ENCODE measurements around the gene KCNRG. TPM values are rescaled to one million over a fixed set of nuclear protein-coding genes. Genes with fewer than 3 reads are reported as not detected.
"Not testable (repeated sequence)": the region's sequence is repeated elsewhere in the genome, so short reads cannot be mapped to it uniquely, and the experiment has no call there.

Gene KCNRG
- total RNA-seq, 1 donor from 2014 or later, result 0.69 TPM

DNA sequence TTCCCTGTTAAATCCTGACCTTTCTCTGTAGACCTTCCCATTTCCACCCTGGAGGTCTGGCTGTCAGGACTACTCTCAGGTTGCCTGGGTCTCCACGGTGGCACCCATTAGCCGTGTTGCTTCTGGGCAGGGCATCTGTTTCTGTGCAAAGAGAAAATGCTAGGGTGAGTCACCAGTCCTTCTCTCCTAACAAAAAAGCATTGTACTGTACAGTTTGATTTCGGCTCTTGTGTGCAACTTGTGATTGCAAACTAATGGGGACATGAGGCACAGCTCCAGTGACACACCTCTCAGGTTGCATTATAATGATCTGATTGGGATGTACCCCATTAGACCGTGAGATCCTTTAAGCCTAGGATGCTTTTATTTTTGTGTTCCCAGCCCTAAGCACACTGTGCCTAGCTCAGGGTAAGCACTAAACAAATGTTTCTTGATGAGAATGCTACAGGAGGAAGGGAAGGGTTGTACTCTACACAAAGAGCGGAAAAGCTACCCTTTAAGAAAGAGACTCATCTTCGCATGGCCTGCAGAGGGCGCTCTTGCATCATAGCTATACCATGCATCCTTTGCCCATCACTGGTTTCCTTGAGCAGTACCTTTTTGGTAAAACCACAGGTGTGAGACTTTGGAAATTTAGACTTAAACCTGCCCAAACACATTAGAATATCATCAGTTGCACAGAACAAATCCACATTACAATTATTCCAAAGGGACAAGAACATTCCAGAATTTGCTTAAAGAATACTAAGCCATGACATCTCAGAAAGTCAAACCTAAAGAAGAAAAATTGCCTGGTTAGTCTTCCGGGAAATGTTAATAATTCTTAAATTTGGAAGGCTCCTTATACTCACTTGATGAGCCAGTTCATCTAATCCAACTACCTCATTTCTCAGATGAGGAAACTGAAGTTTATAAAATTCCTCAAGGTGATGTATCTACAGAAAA lies 38.7 kb upstream of the KCNRG start:
- H3K36me3 Mint-ChIP-seq (ENCODE audit: low read depth, unreplicated experiment), result no peaks in the 10 kb centered on the region
- no peak overlapping the region for H3K4me3 Mint-ChIP-seq (ENCODE audit: unreplicated experiment)
- no peaks in the 10 kb centered on the region for H3K9me3 Mint-ChIP-seq (ENCODE audit: unreplicated experiment)
- TF ChIP-seq, protein P1, sequence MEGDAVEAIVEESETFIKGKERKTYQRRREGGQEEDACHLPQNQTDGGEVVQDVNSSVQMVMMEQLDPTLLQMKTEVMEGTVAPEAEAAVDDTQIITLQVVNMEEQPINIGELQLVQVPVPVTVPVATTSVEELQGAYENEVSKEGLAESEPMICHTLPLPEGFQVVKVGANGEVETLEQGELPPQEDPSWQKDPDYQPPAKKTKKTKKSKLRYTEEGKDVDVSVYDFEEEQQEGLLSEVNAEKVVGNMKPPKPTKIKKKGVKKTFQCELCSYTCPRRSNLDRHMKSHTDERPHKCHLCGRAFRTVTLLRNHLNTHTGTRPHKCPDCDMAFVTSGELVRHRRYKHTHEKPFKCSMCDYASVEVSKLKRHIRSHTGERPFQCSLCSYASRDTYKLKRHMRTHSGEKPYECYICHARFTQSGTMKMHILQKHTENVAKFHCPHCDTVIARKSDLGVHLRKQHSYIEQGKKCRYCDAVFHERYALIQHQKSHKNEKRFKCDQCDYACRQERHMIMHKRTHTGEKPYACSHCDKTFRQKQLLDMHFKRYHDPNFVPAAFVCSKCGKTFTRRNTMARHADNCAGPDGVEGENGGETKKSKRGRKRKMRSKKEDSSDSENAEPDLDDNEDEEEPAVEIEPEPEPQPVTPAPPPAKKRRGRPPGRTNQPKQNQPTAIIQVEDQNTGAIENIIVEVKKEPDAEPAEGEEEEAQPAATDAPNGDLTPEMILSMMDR (IDR thresholded peaks at IDR 0.05; ENCODE audit: unreplicated experiment), result peak; percentile 91
- no peak overlapping the region for H3K27ac Mint-ChIP-seq (ENCODE audit: unreplicated experiment)
- H3K27me3 Mint-ChIP-seq (ENCODE audit: unreplicated experiment), result no peaks in the 10 kb centered on the region
- H3K4me1 Mint-ChIP-seq (ENCODE audit: unreplicated experiment), result no peaks in the 10 kb centered on the region
- peak; percentile 70 for DNase-seq (ENCODE audit: low spot score)

DNA sequence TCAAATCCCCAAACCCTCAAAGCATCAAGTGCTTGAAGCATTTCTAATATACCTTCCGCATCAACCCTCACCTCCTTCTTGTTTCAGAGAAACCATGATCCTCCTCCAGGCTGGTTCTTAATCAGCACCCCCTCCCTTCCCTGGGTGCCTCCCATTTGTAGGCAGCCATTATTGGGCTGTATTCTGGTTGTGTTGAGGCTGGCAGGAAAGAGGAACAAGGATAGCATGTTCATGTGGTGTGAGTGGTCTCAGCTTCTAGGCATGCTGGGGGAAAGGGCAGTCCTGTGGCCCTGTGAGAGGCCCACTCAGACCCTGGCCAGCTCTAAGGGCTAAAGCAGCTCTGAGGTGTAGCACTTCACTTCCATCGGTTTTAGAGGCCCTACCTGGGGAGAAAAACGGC lies 37.3 kb upstream of the KCNRG start:
- Mint-ChIP-seq H3K4me1 (ENCODE audit: unreplicated experiment) (no peaks in the 10 kb centered on the region), H3K36me3 (ENCODE audit: low read depth, unreplicated experiment) (no peaks in the 10 kb centered on the region), H3K27ac (ENCODE audit: unreplicated experiment) (no peak overlapping the region), H3K4me3 (ENCODE audit: unreplicated experiment) (no peak overlapping the region), H3K9me3 (ENCODE audit: unreplicated experiment) (no peaks in the 10 kb centered on the region), H3K27me3 (ENCODE audit: unreplicated experiment) (no peaks in the 10 kb centered on the region)
- TF ChIP-seq, protein P1 (IDR thresholded peaks at IDR 0.05; ENCODE audit: unreplicated experiment), result no peak
- DNase-seq (ENCODE audit: low spot score), result no peak

DNA sequence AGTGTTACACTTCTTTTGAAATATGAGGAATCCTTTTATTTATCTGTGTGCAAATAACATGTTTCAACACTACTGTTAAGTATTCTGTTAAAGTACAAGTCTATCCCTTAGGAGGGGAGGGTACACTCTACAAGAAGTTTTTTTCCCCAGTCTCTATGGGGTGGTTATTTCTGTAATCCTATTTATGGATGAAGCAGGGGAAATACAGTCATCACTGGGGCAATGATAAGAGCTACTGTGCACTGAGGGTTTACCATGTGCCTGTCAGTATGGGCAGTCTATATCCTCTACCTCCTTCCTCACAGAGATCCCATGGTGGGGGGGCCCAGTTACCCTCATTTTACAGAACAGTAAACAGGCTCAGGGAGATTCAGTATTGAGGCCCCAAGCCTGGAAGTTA lies 35.0 kb upstream of the KCNRG start:
- Mint-ChIP-seq H3K4me1 (ENCODE audit: unreplicated experiment) (no peaks in the 10 kb centered on the region), H3K36me3 (ENCODE audit: low read depth, unreplicated experiment) (no peaks in the 10 kb centered on the region), H3K9me3 (ENCODE audit: unreplicated experiment) (no peaks in the 10 kb centered on the region), H3K27ac (ENCODE audit: unreplicated experiment) (no peak overlapping the region), H3K4me3 (ENCODE audit: unreplicated experiment) (no peak overlapping the region), H3K27me3 (ENCODE audit: unreplicated experiment) (no peaks in the 10 kb centered on the region)
- no peak for DNase-seq (ENCODE audit: low spot score)
- TF ChIP-seq, protein P1 (IDR thresholded peaks at IDR 0.05; ENCODE audit: unreplicated experiment), result no peak

DNA sequence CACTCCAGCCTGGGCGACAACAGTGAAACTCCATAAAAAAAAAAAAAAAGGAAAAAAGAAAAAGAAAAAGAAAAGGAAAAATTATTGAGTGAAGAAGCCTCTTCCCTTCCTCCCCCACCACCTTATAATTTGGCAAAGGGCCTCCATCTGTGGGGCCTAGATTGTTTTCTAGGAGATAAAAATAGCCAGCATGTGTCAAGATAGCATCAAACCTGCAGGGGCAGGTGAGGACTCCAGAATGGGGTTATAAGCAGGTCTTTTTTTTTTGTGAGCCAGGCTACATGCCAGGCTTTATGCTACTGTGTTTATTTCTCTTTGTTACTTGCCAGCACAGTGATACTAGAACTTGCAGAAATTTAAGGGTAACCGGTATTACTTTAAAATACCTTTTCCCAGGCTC lies 30.1 kb upstream of the KCNRG start:
- Mint-ChIP-seq H3K36me3 (ENCODE audit: low read depth, unreplicated experiment) (no peaks in the 10 kb centered on the region), H3K4me1 (ENCODE audit: unreplicated experiment) (no peaks in the 10 kb centered on the region), H3K4me3 (ENCODE audit: unreplicated experiment) (no peak overlapping the region), H3K27ac (ENCODE audit: unreplicated experiment) (no peak overlapping the region), H3K9me3 (ENCODE audit: unreplicated experiment) (no peaks in the 10 kb centered on the region), H3K27me3 (ENCODE audit: unreplicated experiment) (no peaks in the 10 kb centered on the region)
- no peak for DNase-seq (ENCODE audit: low spot score)
- TF ChIP-seq, protein P1 (IDR thresholded peaks at IDR 0.05; ENCODE audit: unreplicated experiment), result no peak

DNA sequence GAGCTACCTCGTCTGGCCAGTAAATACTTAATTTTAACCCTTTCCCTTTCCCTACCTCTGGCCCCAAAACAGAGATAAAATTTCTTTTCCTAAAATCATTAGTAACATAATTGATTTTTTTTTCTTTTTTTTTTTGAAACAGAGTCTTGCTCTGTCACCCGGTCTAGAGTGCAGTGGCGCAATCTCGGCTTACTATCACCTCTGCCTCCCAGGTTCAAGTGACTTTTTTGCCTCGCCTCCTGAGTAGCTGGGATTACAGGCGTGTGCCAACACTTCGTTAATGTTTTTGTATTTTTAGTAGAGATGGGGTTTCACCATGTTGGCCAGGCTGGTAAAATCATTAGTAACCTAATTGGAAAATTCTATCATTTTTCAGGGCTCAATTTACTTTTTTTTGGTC lies 28.8 kb upstream of the KCNRG start:
- TF ChIP-seq, protein P1 (IDR thresholded peaks at IDR 0.05; ENCODE audit: unreplicated experiment), result no peak
- DNase-seq (ENCODE audit: low spot score), result no peak
- no peak overlapping the region for H3K27ac Mint-ChIP-seq (ENCODE audit: unreplicated experiment)
- no peak overlapping the region for H3K4me3 Mint-ChIP-seq (ENCODE audit: unreplicated experiment)
- no peaks in the 10 kb centered on the region for H3K27me3 Mint-ChIP-seq (ENCODE audit: unreplicated experiment)
- no peaks in the 10 kb centered on the region for H3K4me1 Mint-ChIP-seq (ENCODE audit: unreplicated experiment)
- H3K9me3 Mint-ChIP-seq (ENCODE audit: unreplicated experiment), result no peaks in the 10 kb centered on the region
- H3K36me3 Mint-ChIP-seq (ENCODE audit: low read depth, unreplicated experiment), result no peaks in the 10 kb centered on the region

DNA sequence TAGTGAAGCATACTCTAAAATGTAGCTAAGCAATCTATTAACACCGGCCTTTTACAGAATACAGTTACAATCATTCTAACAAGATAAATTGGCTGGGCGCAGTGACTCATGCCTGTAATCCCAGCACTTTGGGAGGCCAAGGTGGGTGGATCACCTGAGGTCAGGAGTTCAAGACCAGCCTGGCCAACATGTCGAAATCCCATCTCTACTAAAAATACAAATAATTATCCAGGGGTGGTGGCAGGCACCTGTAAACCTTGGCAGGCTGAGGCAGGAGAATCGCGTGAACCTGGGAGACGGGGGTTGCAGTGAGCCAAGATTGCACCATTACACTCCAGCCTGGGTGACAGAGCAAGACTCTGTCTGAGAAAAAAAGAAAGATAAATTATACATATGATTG lies 24.6 kb upstream of the KCNRG start:
- not testable (repeated sequence) for H3K27ac Mint-ChIP-seq (ENCODE audit: unreplicated experiment)

More for the DNA sequence above, 24.6 kb upstream of the KCNRG start:
- not testable (repeated sequence) for H3K27me3 Mint-ChIP-seq (ENCODE audit: unreplicated experiment); H3K9me3 Mint-ChIP-seq (ENCODE audit: unreplicated experiment); H3K36me3 Mint-ChIP-seq (ENCODE audit: low read depth, unreplicated experiment); H3K4me1 Mint-ChIP-seq (ENCODE audit: unreplicated experiment); H3K4me3 Mint-ChIP-seq (ENCODE audit: unreplicated experiment); DNase-seq (ENCODE audit: low spot score)
